Ishikawa (cell line): ENCODE data around the gene CTNND2.

ENCODE experiments used
- CEBPB ChIP-seq: IDR thresholded peaks from 2 replicates; pipeline ENCODE4 v1.6.1; 2012
- TAF1 ChIP-seq: IDR thresholded peaks from 2 replicates; pipeline ENCODE4 v1.6.1; 2012; ENCODE audit warnings: low read depth, mild to moderate bottlenecking
- YY1 ChIP-seq: IDR thresholded peaks from 2 replicates; pipeline ENCODE4 v1.6.1; 2012; ENCODE audit warnings: low read depth

GRCh38 chr5:11289208-11289607 lies 615.0 kb downstream of the CTNND2 start:
- no peak for TF ChIP-seq CEBPB
- no peak for TF ChIP-seq YY1
- no peak for TF ChIP-seq TAF1
